VCaP (cell line): ENCODE data around the gene CLEC2D.
"Not testable (repeated sequence)": the region's sequence is repeated elsewhere in the genome, so short reads cannot be mapped to it uniquely, and the experiment has no call there.

Experiments
- H3K27ac ChIP-seq: fragments of 450-650 bp; 2 replicates; pipeline ENCODE4 v1.5.1; 2017
- TF ChIP-seq, protein P1 (sequence below): fragments of 450-650 bp; conservative IDR thresholded peaks from 2 replicates; pipeline ENCODE4 v1.5.1; 2017; ENCODE audit warnings: mild to moderate bottlenecking, moderate library complexity

The CLEC2D gene

GRCh38 chr12:9662488-9662887 lies 7.0 kb upstream of the CLEC2D start:
- no peak overlapping the region for H3K27ac ChIP-seq
- TF ChIP-seq, protein P1, sequence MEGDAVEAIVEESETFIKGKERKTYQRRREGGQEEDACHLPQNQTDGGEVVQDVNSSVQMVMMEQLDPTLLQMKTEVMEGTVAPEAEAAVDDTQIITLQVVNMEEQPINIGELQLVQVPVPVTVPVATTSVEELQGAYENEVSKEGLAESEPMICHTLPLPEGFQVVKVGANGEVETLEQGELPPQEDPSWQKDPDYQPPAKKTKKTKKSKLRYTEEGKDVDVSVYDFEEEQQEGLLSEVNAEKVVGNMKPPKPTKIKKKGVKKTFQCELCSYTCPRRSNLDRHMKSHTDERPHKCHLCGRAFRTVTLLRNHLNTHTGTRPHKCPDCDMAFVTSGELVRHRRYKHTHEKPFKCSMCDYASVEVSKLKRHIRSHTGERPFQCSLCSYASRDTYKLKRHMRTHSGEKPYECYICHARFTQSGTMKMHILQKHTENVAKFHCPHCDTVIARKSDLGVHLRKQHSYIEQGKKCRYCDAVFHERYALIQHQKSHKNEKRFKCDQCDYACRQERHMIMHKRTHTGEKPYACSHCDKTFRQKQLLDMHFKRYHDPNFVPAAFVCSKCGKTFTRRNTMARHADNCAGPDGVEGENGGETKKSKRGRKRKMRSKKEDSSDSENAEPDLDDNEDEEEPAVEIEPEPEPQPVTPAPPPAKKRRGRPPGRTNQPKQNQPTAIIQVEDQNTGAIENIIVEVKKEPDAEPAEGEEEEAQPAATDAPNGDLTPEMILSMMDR = no peak

DNA sequence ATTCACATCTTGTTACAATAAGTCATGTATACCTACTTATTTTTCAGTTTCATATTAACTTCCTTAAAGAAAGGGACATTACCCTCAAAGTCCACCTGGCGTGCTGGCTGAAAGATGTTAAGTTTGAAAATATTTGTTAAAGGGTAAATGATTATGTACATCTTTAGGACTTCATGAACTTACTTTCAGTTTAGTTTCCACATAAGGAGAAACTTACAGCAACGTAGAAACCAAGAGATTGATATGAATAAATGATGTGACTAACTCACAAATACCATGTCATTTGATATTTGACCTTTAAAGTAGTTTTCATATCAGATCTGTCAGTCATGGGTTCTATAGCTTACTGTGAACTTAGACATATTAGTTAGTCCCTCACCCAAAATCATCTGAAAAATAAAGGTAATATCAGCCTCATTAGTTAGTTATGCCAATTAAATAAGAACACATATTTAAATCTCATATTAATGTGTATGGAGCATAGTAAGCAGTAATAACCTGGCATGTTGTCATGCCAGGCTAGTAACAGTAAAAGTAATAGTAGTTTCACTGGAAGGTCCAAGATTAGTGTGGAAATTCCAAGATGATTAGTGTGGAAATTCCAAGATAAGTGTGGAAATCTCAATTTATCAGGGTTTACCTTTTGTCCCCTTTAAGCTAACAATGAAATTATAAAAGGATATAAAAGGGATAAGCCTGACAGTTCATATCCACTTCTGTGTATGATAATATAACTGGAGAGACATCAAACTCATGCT lies 1.9 kb upstream of the CLEC2D start:
- TF ChIP-seq, protein P1 = no peak
- H3K27ac ChIP-seq = no peak overlapping the region

GRCh38 chr12:9668161-9669018 lies 1.1 kb upstream of the CLEC2D start:
- no peak overlapping the region for H3K27ac ChIP-seq
- TF ChIP-seq, protein P1 = no peak

DNA sequence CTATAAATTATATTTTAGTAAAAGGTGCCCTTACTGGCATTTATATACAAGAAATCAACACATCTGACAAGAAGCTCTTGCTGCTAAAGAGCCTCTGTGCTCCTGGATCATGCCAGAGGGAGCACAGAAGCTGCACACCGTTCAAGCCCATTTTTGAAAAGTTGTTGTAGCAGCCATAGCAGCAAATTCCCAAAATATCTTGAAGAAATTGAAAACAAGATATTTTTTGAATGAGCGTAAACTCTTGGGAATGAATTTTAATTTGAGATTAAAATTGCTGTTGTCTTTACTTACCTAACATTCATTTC lies 540 bp upstream of the CLEC2D start:
- H3K27ac ChIP-seq = no peak overlapping the region
- TF ChIP-seq, protein P1 = no peak

GRCh38 chr12:9672340-9672739 lies 2.8 kb downstream of the CLEC2D start:
- not testable (repeated sequence) for H3K27ac ChIP-seq

DNA sequence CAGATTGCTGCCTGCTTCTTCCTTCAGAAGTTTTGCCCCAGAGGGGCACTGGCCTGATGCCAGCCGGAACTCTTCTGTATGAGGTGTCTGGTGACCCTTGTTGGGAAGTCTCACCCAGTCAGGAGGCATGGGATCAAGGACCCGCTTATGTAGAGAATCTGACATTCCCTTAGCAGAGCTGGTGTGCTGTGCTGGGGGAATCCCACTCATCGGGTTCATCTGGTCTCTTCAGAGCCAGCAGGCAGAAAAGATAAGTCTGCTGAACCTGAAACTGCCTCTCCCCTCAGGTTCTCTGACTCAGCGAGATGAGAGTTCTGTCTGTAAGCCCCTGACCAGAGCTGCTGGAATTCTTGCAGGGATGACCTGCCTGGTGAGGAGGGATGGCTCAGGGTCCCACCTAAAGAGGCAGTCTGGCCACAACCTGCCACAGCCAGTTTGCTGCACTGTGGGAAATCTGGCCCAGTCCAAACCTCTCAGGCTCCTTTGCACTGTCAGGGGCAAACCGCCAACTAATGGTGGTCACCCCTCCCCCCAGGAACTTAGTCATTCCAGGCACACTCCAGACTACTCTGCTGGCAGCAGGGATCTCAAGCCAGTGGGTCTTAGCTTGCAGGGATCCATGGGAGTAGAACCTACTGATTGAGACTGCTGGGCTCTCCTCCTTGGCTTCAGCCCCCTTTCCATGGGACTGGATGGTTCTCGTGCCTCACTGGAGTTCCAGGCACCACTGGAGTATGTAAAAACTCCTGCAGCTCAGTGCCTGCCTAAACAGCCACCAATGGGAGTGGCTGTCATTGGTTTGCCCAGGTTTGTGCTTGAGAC lies 4.1 kb downstream of the CLEC2D start:
- no peak overlapping the region for H3K27ac ChIP-seq
- TF ChIP-seq, protein P1 = no peak

DNA sequence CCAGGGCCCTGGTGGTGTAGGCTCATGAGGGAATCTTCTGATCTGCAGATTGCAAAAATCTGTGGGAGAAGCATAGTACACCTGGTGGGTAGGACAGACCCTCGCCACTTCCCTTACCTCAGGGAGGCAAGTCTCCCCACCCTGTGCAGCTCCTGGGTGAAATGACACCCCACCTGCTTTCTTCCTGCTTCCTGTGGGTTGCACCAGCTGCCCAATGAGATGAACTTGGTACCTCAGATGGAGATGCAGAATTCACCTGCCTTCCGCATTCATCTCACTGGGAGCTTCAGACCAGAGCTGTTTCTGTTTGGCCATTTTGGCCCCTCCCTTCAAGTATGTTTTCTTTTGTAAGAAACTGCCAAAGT lies 4.7 kb downstream of the CLEC2D start:
- H3K27ac ChIP-seq = no peak overlapping the region

GRCh38 chr12:9682508-9682907 lies 13.0 kb downstream of the CLEC2D start:
- not testable (repeated sequence) for H3K27ac ChIP-seq

More for the DNA sequence above, 4.7 kb downstream of the CLEC2D start:
- TF ChIP-seq, protein P1 = no peak

- H3K27ac ChIP-seq = not testable (repeated sequence)
These were observed 13.4 kb downstream of the CLEC2D start for GRCh38 chr12:9682949-9683348.

- not testable (repeated sequence) for H3K27ac ChIP-seq
These were observed 15.9 kb downstream of the CLEC2D start for GRCh38 chr12:9685366-9685765.
